SH-SY5Y (cell line): ENCODE data around the gene SOX2.

Source experiments
- GATA2 ChIP-seq: IDR thresholded peaks from 2 replicates; pipeline ENCODE4 v1.6.1; 2011; ENCODE audit warnings: mild to moderate bottlenecking, low read depth, low read length
- GATA3 ChIP-seq: IDR thresholded peaks from 2 replicates; pipeline ENCODE4 v1.6.1; 2011; ENCODE audit warnings: low read depth, mild to moderate bottlenecking, low read length, moderate library complexity

GRCh38 chr3:181757694-181758306, 46.1 kb downstream of the SOX2 start:
- TF ChIP-seq GATA2 (no peak), GATA3 (no peak)
